WTC11 (cell line): ENCODE results near the gene ASB11. TPM values are rescaled to one million over a fixed set of nuclear protein-coding genes. Genes with fewer than 3 reads are reported as not detected.
"Not testable (repeated sequence)": the region's sequence is repeated elsewhere in the genome, so short reads cannot be mapped to it uniquely, and the experiment has no call there.

Experiments used
- ATAC-seq: fragments of 200-7000 bp; cut with Tn5 transposase; 2 replicates; pipeline ENCODE4 v1.10.0; 2021; ENCODE audit warnings: mild to moderate bottlenecking, moderate library complexity
- CTCF ChIA-PET: fragments of 300-600 bp; sonication (Branson Sonifier 250); formaldehyde crosslinking; loops from one replicate; lab custom pipeline; 2021; ENCODE audit warnings: antibody characterized with exemption; lab: Charles Lee
- POLR2A ChIA-PET: fragments of 350-600 bp; sonication (Branson Sonifier 250); formaldehyde crosslinking; loops from one replicate; lab custom pipeline; 2021; ENCODE audit warnings: antibody characterized with exemption; lab: Charles Lee
- DNase-seq: peaks from one replicate; pipeline ENCODE4 v3.0.0; 2021; ENCODE audit warnings: low spot score
- H3K27ac Mint-ChIP-seq: 2 replicates; pipeline ENCODE4 v1.8.0; 2021; ENCODE audit warnings: mixed read lengths
- H3K27me3 Mint-ChIP-seq: 2 replicates; pipeline ENCODE4 v1.8.0; 2021; ENCODE audit warnings: low read depth, mild to moderate bottlenecking, moderate library complexity, mixed read lengths
- H3K36me3 Mint-ChIP-seq: 2 replicates; pipeline ENCODE4 v1.8.0; 2021; ENCODE audit warnings: mixed read lengths
- H3K4me1 Mint-ChIP-seq: 2 replicates; pipeline ENCODE4 v1.8.0; 2022; ENCODE audit warnings: mixed read lengths
- H3K4me3 Mint-ChIP-seq: 2 replicates; pipeline ENCODE4 v1.8.0; 2021; ENCODE audit warnings: mild to moderate bottlenecking, moderate library complexity, mixed read lengths
- H3K9me3 Mint-ChIP-seq: 2 replicates; pipeline ENCODE4 v1.8.0; 2021; ENCODE audit warnings: mixed read lengths
- GABPB1 ChIP-seq: sonication (generic); formaldehyde crosslinking; IDR thresholded peaks from 2 replicates; pipeline ENCODE4 v1.8.1; 2023; ENCODE audit warnings: mild to moderate bottlenecking, missing genetic modification reagents
- MXD4 ChIP-seq: fragments of 250-450 bp; sonication (Bioruptor Pico); IDR thresholded peaks from 2 replicates; pipeline ENCODE4 v1.8.0; 2021; ENCODE audit warnings: mild to moderate bottlenecking, moderate library complexity, borderline replicate concordance
- PRDM15 ChIP-seq: sonication (generic); formaldehyde crosslinking; IDR thresholded peaks from 2 replicates; pipeline ENCODE4 v1.8.0; 2022; ENCODE audit warnings: missing genetic modification reagents
- SMAD4 ChIP-seq: sonication (generic); formaldehyde crosslinking; IDR thresholded peaks from 2 replicates; pipeline ENCODE4 v1.8.0; 2022; ENCODE audit warnings: mild to moderate bottlenecking, missing genetic modification reagents
- TP53 ChIP-seq: sonication (generic); formaldehyde crosslinking; IDR thresholded peaks from 2 replicates; pipeline ENCODE4 v1.8.1; 2023; ENCODE audit warnings: mild to moderate bottlenecking, missing genetic modification reagents
- ZNF232 ChIP-seq: sonication (generic); formaldehyde crosslinking; IDR thresholded peaks from 2 replicates; pipeline ENCODE4 v1.8.0; 2022; ENCODE audit warnings: mild to moderate bottlenecking, missing genetic modification reagents
- ZNF532 ChIP-seq: fragments of 250-450 bp; sonication (Bioruptor Pico); IDR thresholded peaks from 2 replicates; pipeline ENCODE4 v1.9.0; 2021; ENCODE audit warnings: mild to moderate bottlenecking, borderline replicate concordance
- total RNA-seq: library from RNA; stranded (reverse); gene quantifications from 3 replicates; pipeline ENCODE4 v1.2.3, GENCODE V29; 2021
- TF ChIP-seq, protein P1 (sequence below): sonication (generic); formaldehyde crosslinking; IDR thresholded peaks from 2 replicates; pipeline ENCODE4 v1.8.1; 2022; ENCODE audit warnings: mild to moderate bottlenecking, missing genetic modification reagents, moderate library complexity, borderline replicate concordance
- TF ChIP-seq, protein P2 (sequence below): sonication (generic); formaldehyde crosslinking; IDR thresholded peaks from 2 replicates; pipeline ENCODE4 v1.8.1; 2023; ENCODE audit warnings: mild to moderate bottlenecking, missing genetic modification reagents, moderate library complexity
- TF ChIP-seq, protein P3 (sequence below): sonication (generic); formaldehyde crosslinking; IDR thresholded peaks from 2 replicates; pipeline ENCODE4 v1.8.0; 2022; ENCODE audit warnings: mild to moderate bottlenecking, missing genetic modification reagents
- TF ChIP-seq, protein P4 (sequence below): sonication (generic); formaldehyde crosslinking; IDR thresholded peaks from 2 replicates; pipeline ENCODE4 v1.8.1; 2022; ENCODE audit warnings: missing genetic modification reagents, borderline replicate concordance

Gene ASB11
- total RNA-seq, 1 experiment from 2014 or later = not detected

GRCh38 chrX:15274946-15275345 lies 40.5 kb downstream of the ASB11 start:
- Mint-ChIP-seq H3K9me3 (no peaks in the 10 kb centered on the region), H3K27me3 (no peaks in the 10 kb centered on the region), H3K27ac (no peak overlapping the region), H3K4me1 (peaks cover 5% of the 10 kb centered on the region), H3K4me3 (no peak overlapping the region), H3K36me3 (no peaks in the 10 kb centered on the region)
- POLR2A ChIA-PET = no interaction called here
- TF ChIP-seq PRDM15 (no peak), ZNF232 (no peak), GABPB1 (CRISPR knock-in tag) (no peak), MXD4 (no peak), SMAD4 (CRISPR knock-in tag) (no peak), TP53 (CRISPR knock-in tag) (no peak)
- TF ChIP-seq, protein P1, sequence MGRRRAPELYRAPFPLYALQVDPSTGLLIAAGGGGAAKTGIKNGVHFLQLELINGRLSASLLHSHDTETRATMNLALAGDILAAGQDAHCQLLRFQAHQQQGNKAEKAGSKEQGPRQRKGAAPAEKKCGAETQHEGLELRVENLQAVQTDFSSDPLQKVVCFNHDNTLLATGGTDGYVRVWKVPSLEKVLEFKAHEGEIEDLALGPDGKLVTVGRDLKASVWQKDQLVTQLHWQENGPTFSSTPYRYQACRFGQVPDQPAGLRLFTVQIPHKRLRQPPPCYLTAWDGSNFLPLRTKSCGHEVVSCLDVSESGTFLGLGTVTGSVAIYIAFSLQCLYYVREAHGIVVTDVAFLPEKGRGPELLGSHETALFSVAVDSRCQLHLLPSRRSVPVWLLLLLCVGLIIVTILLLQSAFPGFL (CRISPR knock-in tag) = no peak
- TF ChIP-seq, protein P2, sequence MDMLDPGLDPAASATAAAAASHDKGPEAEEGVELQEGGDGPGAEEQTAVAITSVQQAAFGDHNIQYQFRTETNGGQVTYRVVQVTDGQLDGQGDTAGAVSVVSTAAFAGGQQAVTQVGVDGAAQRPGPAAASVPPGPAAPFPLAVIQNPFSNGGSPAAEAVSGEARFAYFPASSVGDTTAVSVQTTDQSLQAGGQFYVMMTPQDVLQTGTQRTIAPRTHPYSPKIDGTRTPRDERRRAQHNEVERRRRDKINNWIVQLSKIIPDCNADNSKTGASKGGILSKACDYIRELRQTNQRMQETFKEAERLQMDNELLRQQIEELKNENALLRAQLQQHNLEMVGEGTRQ (CRISPR knock-in tag) = no peak
- TF ChIP-seq, protein P3, sequence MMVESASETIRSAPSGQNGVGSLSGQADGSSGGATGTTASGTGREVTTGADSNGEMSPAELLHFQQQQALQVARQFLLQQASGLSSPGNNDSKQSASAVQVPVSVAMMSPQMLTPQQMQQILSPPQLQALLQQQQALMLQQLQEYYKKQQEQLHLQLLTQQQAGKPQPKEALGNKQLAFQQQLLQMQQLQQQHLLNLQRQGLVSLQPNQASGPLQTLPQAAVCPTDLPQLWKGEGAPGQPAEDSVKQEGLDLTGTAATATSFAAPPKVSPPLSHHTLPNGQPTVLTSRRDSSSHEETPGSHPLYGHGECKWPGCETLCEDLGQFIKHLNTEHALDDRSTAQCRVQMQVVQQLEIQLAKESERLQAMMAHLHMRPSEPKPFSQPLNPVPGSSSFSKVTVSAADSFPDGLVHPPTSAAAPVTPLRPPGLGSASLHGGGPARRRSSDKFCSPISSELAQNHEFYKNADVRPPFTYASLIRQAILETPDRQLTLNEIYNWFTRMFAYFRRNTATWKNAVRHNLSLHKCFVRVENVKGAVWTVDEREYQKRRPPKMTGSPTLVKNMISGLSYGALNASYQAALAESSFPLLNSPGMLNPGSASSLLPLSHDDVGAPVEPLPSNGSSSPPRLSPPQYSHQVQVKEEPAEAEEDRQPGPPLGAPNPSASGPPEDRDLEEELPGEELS (CRISPR knock-in tag) = no peak
- TF ChIP-seq, protein P4, sequence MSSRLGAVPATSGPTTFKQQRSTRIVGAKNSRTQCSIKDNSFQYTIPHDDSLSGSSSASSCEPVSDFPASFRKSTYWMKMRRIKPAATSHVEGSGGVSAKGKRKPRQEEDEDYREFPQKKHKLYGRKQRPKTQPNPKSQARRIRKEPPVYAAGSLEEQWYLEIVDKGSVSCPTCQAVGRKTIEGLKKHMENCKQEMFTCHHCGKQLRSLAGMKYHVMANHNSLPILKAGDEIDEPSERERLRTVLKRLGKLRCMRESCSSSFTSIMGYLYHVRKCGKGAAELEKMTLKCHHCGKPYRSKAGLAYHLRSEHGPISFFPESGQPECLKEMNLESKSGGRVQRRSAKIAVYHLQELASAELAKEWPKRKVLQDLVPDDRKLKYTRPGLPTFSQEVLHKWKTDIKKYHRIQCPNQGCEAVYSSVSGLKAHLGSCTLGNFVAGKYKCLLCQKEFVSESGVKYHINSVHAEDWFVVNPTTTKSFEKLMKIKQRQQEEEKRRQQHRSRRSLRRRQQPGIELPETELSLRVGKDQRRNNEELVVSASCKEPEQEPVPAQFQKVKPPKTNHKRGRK (CRISPR knock-in tag) = no peak
- CTCF ChIA-PET = no interaction called here
- ATAC-seq = no peak
- no peak for DNase-seq

GRCh38 chrX:15273275-15273674 lies 42.2 kb downstream of the ASB11 start:
- H3K27ac Mint-ChIP-seq, H3K9me3 Mint-ChIP-seq, CTCF ChIA-PET, POLR2A ChIA-PET, DNase-seq, H3K4me3 Mint-ChIP-seq, ATAC-seq, H3K27me3 Mint-ChIP-seq, H3K36me3 Mint-ChIP-seq, H3K4me1 Mint-ChIP-seq: not testable (repeated sequence)

- POLR2A ChIA-PET = no interaction called here
- H3K9me3 Mint-ChIP-seq = no peaks in the 10 kb centered on the region
Measured at GRCh38 chrX:15271757-15272156, 43.7 kb downstream of the ASB11 start.

More at GRCh38 chrX:15271757-15272156, 43.7 kb downstream of the ASB11 start:
- Mint-ChIP-seq H3K4me3 (no peak overlapping the region), H3K36me3 (no peaks in the 10 kb centered on the region), H3K27ac (no peak overlapping the region), H3K4me1 (peaks cover 9% of the 10 kb centered on the region), H3K27me3 (no peaks in the 10 kb centered on the region)
- CTCF ChIA-PET = no interaction called here
- DNase-seq = no peak
- TF ChIP-seq ZNF532 (CRISPR knock-in tag) = no peak
- TF ChIP-seq, protein P4 (CRISPR knock-in tag) = no peak
- no peak for ATAC-seq
